ENCODE results near the gene DUSP15. TPM values are rescaled to one million over a fixed set of nuclear protein-coding genes. Genes with fewer than 3 reads are reported as not detected.

DUSP15 gene
- total RNA-seq, 8 experiments from 2014 or later, result 1.8 to 30.0 (median 14.5) TPM

Other genes starting within 250 kb of the DUSP15 start
- not detected for gene COX4I2, start 232.6 kb downstream of the DUSP15 start, total RNA-seq
- 10 to 100 TPM; 23.8 to 80.9 (median 37.7) TPM for gene BCL2L1, start 147.7 kb downstream of the DUSP15 start, total RNA-seq
- gene TPX2, start 131.2 kb downstream of the DUSP15 start, total RNA-seq, result 10 to 100 TPM in 3 of 8 experiments, 1 to 10 TPM in 5; 1.1 to 75.3 (median 6.1) TPM
- 1 to 10 TPM in 1 of 8 experiments, under 1 TPM in 7; 0.16 to 1.1 (median 0.51) TPM for gene MYLK2, start 51.2 kb downstream of the DUSP15 start, total RNA-seq
- gene FOXS1, start 24.9 kb downstream of the DUSP15 start, total RNA-seq, result 10 to 100 TPM in 1 of 8 experiments, 1 to 10 TPM in 2, under 1 TPM in 4, not detected in 1; 0.31 to 35.7 (median 0.64) TPM
- gene TTLL9, start 107 bp upstream of the DUSP15 start, total RNA-seq, result 10 to 100 TPM in 1 of 8 experiments, 1 to 10 TPM in 6, under 1 TPM in 1; 0.76 to 12.0 (median 2.5) TPM
- gene PDRG1, start 81.5 kb upstream of the DUSP15 start, total RNA-seq, result 10 to 100 TPM; 16.4 to 46.5 (median 22.2) TPM
- gene XKR7, start 97.6 kb upstream of the DUSP15 start, total RNA-seq, result 10 to 100 TPM in 4 of 8 experiments, 1 to 10 TPM in 2, under 1 TPM in 2; 0.13 to 35.6 (median 9.1) TPM
- 1 to 10 TPM in 2 of 8 experiments, under 1 TPM in 4, not detected in 2; 0.15 to 1.4 (median 0.84) TPM for gene CCM2L, start 139.9 kb upstream of the DUSP15 start, total RNA-seq
- gene HCK, start 181.7 kb upstream of the DUSP15 start, total RNA-seq, result 10 to 100 TPM in 3 of 8 experiments, under 1 TPM in 5; 0.11 to 73.4 (median 0.56) TPM
- 10 to 100 TPM; 23.9 to 68.4 (median 38.6) TPM for gene TM9SF4, start 239.2 kb upstream of the DUSP15 start, total RNA-seq

Measured in motor neuron (in vitro differentiated cells).